Eye (tissue), 1 donor: ENCODE measurements around the gene FGF18.
"Not testable (repeated sequence)": the region's sequence is repeated elsewhere in the genome, so short reads cannot be mapped to it uniquely, and the experiment has no call there.

Source experiments
- DNase-seq: peaks from one replicate; pipeline ENCODE4 v3.0.0-alpha.2; 2015

The FGF18 gene

DNA sequence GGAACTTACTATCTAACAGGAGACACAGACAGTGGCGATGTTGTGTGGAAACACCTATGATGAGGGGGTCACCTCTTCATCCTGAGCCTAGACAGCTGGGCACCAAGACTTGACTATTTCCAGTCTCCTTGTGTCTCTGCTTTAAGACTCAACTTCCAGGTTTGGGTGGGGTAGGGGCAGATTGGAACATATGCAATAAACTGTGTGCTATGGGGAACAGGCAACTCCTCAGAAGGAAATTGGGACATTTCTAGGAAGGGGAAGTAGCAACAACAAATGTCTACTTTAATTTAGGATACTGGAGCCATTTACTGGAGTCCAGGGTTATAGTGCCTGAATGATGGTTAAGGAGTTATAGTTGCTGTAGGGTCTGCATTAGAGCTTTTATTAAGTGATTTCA is 57.3 kb downstream of the FGF18 start:
- DNase-seq, result no peak

DNA sequence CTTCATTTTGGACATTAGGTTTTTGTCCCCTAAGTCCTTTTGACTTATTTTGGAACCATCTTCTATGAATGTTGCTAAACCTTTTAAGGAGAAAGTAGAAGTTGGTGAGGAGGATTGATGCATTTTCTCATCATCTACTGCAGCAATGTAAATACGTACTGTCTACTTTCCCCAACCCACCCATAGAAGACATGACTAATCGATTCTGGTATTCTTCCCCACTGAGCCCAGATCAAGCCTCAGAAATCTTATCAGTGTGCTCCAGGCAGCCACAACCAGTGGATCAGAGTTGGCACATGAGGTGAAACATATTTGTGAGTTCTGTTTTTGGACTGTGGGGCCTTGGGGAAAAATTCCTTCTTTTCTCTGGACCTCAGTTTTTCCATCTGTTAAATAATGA is 57.7 kb downstream of the FGF18 start:
- no peak for DNase-seq

DNA sequence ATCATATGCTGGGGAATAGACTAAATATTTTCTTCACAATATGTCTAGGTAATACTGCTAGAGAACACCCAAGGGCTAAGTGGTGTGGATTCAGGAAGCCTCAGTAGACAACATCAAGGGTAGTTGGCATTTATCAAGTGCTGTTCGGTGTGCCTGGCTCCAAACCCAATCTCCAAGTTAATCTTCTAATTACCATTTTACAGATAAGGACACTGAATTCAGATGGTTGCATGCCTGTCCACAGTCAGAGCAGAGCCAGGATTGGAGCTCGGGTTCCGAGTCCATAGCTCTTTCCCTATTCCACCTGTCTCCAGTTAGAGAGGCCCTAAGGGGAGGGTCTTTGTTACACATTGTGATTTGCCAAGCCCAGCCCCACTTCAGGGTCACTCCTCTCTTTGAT is 58.2 kb downstream of the FGF18 start:
- no peak for DNase-seq

DNA sequence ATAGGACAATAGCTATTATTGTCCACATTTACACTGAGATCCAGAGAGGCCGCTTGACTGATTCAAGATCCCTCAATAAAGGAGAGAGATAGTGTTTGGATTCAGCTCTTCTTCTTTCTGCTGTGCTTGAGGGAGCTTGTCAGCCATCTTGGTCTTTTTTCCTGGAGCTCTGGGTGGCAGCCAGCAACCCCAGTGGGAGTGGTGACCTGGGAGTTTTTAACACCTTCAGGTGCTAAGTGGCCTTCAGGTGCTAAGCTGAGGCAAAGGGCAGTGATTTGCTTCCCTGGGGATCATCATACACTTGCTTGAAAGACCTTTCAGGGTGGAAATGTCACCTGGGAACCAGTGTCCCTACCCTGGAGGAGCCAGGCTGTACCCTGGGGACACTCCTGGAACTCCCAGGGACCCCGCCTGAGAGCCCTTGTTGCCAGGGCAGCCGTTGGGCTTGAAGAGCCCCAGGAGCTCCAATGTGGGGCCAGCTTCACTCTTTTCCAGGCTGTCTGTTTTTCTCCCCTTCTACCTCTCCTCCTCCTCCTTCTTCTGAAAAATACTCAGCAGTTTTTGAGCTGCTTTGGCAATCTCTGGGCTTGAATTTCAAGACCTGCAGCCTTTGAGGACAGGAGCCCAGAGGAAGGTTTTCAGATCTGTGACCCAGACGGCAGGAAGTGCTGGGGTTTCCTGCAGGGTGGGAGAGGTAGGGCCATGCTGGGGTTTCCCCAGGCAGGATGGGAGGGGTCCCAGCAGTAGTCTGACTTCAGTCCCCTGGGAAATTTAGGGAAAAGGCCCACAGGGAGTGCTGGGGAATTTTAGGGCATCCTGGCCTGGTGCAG is 59.7 kb downstream of the FGF18 start:
- DNase-seq, result no peak

DNA sequence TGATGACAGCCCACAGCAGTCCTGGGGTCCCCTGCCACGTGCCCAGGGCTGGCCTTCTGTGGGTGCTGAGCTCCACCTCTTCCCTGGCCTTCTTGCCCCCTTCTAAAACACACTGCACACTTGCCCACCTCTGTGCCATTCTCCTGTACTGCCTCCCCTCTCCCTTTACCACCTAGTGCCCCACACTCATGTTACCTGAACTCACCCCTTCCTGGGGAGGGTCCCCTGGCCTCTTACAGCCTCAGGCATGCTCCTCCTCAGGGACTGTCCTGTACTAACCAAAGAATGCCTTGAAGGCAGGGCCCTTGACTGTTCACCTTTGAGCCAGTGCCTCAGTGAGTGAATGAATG is 60.3 kb downstream of the FGF18 start:
- DNase-seq, result no peak

DNA sequence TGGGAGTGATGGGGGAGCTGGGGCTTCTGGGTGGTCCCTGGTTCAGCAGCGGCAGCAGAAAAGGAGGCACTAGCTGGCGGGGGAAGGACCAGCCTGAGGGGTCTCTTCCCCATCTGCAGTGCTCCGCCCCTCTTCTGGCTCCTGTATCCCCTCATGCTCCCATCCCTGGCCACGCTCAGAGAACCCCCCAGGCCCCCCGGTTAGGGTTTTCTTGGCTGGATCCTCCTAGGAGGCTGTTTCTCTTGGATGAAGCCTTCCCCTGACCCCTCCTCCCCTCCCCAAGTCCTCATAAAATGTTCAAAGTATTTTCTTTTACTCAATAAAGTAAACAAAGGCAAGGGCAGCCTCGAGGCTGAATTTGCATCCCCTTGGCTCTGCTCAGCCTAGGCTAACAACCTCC is 60.8 kb downstream of the FGF18 start:
- no peak for DNase-seq

DNA sequence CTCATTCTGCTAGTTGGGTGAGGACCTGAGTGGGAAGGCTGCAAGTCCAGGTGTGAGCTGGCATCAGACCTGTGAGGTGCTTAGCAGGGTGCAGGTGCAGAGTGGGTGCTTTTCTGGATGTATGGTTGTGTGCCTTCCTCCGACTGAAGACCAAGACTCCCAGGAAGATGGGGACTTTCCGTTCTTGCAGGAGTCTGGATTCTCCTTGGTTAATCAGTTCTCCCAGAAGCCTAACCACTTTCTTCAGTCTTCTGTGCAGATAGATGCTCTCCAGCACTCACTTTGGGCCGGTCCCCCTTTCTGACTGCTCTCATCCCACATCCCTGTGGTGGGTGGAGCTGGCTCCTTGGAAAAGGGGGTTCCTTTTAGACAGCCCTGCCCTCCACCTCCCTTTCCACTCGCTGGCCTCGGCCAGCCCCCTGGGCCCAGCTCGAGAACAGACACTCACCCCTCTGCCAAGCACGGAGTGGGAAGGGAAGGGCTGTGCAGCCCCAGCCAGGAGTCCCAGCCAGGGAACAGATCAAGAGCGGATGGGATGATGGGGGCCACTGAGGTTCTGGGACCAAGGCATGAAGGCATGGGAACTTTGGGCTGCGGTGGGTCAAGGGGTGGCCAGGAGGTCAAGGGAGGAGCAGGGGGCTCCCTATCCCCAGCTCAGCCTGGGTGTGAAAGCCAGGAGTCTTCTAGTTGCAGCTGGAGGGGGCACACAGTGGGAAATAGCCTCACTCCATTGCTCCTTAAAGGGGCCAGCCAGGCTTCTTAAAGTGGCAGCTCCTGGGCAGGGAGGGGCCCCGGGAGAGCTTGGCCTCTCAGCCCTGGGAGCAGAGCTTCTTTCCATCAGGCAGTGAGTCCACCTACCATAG is 62.4 kb downstream of the FGF18 start:
- DNase-seq, result no peak

DNA sequence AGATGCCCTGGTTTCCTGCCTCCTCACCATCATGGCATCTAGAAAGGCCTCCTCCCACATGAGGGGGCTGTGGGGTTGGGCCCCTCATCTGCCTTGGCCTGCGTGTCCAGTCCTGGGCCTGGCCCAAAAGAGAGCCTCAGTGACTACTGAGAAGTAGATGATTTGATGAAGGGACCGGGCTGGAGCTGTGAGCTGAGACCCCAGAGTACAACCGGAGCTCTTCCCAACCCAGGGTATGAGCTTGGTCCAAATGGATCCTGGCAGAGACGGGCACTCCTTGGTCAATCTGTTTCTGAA is 62.9 kb downstream of the FGF18 start:
- no peak for DNase-seq

DNA sequence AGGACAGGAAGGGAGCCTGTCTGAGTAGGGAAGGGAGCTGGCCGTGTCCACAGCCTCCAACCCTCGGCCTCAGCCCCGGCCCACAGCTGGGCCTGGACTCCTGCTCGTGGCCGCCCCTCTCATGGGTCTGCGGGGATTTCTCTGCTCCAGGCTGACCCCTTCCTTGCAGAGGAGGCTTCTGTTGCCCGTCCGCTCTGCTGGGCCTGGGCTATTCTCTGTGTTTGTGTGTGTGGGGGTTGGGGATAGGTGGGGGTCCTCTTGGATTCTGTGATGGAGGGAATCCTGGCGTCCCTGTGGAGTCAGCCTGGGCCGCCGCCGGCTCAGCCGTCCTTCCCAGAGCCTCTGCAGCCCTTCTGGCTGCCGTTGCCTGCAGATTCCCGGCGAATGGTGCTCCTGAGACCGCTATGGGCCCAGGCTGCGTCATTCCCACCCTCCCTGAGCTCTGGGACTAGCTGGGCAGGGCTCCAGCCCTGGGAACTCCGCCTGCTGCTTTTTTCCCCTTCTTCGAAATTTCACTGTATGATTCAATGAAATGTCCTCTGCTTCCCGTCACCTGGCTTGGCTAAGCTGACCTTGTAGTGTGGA is 64.2 kb downstream of the FGF18 start:
- peak; percentile 45 for DNase-seq

DNA sequence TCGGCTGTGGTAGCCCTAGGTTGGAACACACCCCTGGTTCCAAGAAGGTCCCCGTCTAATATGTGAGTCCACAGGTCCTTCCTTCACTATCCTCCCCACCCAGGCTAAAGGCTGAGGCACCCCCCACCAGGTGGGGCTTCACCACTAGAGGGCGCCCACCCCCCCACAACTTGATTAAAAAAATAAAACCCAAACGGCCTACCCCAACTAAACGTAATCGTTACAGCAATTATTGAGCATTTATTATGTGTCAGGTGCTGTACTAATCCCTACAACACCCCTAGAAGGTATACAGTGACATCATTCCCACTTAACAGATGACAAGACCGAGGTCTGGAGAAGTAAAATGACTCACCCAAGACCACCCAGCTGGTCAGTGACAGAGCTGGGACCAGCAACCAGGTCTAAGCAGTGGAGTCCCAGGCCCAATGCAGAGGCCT is 65.0 kb downstream of the FGF18 start:
- no peak for DNase-seq

DNA sequence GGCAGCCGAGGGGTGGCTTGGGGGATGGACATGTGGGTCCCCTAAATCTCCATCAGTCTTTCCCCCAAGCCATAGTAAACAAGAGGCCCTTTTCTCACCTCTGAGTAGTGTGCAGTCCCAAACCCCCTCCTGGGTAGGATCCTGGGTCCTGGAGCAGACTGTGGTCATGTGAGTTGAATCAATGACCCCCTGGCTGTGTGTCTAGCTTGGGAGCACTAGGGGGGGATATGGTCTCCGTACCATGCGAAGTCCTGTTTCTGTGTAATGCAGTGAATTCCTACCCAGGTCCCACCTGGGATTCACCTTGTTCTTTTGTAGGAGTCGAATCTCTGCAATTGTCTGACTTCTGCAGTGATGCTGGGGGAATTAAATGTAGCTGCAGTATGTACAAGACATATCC is 66.2 kb downstream of the FGF18 start:
- DNase-seq, result no peak

DNA sequence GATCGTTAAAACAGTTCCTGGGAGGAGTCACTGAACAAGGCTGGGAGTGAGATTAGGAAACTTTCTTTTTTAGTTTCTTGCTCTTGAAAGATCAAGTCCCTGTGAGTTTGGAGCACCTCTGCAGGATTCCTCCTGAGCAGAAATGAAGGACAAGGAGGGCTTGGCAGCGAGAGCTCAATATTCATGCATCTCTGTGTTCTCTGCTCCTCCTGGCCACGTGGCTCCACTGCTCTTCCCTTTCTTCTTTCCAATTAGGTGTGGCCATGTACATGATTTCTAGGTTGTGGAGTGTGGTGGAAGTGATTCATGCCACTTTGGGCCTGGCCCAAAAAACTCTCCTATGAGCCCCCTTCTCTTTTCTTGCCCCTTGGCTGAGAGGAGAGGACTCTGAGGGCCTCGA is 67.2 kb downstream of the FGF18 start:
- DNase-seq, result no peak

DNA sequence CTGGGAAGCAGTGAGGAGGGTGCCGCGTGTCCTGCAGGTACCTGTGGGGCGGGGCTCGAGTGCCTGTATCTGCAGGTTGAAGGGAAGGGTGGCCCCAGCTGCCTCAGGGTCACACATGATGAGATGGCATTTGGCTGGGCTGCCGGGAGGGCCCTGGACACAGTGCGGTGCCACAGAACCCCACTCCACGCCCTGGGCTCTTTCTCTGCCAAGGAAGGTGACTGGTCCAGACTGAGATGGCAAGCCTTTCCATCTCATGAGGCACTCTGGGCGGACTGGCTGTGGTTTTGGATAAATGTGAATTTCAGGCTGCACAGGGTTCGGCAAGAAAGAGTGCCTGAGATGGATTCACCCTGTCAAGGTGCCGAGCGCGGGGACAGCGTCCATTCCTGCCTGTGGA is 69.4 kb downstream of the FGF18 start:
- DNase-seq, result no peak

DNA sequence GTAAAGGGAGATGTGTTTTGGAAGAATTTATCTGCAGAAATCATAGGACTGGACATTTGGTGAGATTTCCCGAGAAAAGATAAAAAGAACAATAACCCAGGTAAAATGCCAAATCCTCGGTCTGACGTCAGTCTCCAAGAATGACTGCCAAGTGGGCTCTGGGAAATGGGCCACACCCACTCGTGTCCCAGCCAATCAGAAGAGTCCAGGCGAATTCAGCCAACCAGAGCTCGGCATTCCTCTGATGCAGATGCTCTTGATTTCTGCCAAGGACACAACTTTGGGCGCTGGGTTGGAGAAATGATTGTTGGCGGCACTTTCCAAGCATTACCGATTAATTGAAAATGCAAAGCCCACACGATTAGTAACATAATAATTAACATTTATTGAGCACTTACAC is 73.3 kb downstream of the FGF18 start:
- DNase-seq, result no peak

DNA sequence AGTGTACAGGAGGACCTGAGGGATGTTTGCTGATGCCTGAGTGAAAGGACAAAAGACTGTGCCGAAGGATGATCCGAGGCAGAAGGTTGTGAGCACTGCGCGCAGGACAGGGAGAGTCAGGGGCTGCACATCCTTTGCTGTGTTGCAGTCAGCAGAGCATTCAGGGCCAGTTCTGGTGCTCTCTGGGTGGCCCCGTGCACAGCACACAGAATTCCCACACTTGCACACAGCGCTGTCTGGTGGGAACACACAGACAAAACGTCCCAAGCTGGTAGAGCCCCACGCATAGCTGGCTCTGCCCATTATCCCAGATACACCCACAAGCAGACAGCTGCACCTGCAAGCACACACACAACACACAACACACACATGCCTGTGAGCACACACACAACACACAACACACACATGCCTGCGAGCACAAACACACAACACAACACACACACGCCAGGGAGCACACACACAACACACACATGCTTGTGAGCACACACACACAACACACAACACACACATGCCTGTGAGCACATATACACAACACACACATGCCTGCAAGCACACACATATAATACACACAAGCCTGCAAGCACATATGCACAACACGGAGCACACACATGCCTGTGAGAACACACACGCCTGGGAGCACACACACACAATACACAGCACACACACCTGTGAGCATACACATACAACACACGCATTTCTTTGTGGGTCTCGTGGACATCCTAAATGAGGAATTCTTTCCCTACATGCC is 74.4 kb downstream of the FGF18 start:
- DNase-seq, result no peak

DNA sequence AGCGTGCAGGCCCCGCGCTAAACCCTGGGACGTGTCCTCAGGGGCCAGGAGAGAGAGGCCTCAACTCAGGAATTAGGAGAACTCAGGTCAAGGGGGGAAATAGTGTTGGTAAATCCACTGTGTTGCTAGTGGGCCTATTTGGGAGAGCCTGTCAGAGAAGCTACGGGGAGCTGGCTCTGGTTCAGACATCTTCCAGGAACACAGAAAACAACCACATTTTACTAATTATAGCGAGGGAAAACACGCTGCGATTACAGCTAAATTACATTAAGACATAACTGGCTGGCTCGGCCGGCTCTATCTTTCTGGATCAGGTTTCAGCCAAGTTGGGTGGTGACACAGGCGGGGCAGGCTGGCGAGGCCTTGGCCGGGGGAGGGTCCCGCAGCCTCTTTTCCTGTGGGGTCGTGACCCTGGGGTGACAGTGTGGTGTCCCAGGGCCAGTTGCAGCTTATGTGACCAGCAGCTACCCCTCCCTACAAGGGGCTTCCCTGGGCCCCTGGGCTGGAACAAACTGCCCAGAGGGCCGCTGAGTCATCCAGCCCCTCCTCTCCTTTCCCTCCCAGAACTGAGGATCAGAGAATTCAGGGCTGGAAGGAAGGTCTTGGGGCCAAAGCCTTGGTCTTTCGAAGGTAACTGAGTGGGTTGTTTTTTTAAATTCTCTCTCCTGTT is 75.1 kb downstream of the FGF18 start:
- DNase-seq, result peak; percentile 82

DNA sequence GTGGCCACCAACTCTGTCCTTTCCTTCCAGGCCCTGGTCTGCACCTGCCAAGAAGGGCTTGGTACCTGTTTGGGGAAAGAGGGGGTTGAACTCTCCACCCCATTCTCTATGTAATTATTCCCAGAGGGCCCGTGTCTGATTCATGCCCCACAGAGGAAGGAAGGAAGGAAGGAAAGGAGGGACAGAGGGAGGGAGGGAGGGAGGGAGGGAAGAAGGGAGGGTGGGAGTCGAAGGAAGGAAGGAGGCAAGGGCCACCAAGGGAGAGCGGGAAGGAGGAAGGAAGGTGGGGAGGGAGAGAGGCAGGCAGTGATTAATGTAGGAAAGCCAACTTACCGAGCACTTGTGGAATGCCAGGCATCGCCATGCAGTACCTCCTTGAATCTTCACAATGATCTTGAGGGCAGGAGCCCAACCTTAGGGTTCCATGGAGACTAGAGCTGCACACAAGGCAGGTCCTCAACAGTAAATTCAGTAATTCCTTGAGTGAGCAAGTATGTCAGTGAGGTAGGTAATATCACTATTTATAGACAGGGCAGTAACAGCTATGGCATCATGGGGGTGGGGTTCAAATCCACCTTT is 75.8 kb downstream of the FGF18 start:
- DNase-seq, result no peak

DNA sequence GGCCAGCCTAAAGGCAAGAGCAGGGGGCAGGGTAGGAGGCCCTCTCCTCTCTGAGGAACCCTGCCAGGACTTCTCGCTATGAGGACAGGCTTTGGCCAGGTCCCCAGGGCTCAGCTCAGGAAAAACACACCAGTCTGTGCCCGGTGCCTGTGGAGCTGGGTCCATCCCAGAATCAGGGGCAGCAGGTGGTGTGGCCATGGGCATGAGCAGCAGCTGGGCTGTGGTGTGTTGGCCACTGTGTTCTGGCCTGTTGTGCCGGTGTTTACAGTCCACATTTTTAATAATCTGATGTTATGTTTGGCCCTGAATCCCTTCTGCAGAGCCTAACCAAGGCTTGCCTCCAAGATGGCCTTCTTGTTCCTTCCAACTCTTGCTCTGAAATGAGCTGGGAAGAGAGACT is 77.0 kb downstream of the FGF18 start:
- DNase-seq, result no peak

DNA sequence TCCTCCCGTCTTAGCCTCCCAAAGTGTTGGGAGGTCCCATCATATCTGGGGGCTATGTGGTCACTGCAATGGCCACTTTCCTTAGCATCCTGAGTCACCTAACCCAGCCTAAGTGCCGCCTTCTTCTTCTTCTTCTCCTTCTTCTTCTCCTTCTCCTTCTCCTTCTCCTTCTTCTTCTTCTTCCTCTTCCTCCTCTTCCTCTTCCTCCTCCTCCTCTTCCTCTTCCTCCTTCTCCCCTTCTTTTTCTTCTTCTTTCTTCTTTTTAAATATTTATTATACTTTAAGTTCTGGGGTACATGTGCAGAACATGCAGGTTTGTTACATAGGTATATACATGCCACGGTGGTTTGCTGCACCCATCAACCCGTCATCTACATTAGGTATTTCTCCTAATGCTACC is 78.0 kb downstream of the FGF18 start:
- DNase-seq, result not testable (repeated sequence)

DNA sequence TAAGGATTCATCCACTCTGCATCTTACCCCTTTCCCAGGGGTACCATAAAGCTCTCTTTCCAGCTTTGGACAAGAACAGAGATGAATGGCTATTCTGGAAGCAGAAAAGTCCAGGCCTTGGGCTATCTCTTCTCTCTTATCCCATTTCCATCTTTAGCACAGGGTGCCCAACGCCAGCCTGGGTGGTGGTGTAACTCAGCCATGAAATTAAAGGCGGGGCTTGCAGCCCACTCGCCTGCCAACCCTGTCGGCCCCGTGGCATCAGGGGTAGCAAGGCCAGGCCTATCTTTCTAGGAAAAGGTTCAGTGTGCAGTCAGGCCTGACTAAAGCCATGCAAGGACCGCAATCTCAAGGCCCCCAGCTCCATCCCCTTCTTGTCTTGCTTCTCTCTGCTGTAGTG is 78.7 kb downstream of the FGF18 start:
- no peak for DNase-seq

DNA sequence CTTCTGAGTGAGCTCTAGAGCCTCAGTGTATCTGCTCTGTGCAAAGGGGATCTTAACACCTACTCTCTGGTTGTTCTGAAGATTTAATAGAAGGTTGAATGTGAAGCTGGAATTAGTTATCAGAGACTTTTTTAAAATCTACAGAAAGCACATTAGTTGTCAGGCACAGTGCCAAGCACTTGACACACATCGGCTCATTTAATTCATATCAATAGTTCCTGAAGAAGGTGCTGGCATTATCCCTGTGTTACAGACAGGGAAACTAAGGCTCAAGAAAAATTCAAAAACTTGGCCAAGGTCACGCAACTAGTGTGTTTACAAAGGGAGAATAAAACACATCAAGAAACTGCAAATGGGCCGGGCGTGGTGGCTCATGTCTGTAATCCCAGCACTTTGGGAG is 80.2 kb downstream of the FGF18 start:
- DNase-seq, result no peak

DNA sequence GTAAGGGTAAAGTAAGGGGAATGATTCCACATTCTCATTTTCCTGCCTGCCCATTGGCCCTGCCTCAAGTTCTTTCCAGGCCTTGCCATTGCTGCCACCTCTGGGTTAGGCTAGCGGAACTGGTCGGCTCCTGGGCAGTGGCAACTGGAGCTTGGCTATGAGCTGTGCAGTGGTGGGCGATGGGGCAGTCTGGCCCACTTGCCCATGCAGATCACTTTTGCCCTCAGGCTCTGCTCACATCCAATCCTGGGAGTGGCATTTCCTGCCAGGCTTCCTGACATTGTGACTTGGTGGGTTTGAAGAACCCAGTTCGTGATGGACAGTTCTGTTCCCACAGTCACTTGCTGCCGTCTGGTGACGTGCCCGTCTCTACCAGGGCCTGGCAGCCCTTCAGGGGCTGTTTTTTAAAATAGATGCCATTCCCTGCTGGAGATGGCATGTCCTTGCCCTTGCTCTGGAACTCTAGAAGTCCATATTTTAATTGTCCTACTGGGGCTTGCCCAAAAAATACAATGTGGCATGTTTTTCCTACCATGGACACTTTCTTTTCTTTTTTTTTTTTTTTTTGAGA is 86.1 kb downstream of the FGF18 start:
- DNase-seq, result no peak
